HG03439 (cell line): Measurements from ENCODE around the gene CRTAC1.
A peak's percentile ranks its signal among the peaks of the same experiment; 100 is the strongest.

Source experiments
- ATAC-seq: cut with Tn5 transposase; IDR thresholded peaks from one replicate; pipeline ENCODE4 v1.9.1; 2021; ENCODE audit warnings: mild to moderate bottlenecking, moderate library complexity; ENCODE audit not compliant: unreplicated experiment

The CRTAC1 gene

DNA sequence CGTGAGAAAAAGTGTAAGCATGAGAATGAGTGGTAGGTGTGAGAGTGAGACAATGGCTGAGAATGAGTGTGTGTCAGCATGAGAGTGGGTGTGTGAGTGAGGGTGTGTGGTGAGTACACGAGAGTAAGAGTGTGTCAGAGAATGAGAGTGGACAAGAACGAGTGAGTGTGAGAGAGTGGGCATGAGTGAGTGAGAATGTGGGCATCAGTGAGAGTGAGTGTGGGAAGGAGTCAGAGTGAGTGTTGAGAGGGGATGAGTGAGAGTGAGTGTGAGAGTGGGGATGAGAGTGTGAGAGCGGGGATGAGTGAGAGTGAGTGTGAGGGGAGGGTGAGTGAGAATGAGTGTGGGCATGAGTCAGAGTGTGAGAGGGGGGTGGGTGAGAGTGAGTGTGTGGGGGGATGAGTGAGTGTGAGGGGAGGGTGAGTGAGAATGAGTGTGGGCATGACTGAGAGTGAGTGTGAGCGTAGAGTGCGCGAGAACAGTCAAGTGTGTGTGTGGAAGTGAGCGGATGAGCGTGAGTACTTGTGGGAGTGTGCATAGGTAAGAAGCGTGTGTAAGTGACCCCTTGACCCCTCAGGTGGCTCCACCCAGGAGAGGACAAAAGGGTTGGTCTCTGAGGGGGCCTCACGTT lies 105.0 kb downstream of the CRTAC1 start:
- ATAC-seq: no peak

DNA sequence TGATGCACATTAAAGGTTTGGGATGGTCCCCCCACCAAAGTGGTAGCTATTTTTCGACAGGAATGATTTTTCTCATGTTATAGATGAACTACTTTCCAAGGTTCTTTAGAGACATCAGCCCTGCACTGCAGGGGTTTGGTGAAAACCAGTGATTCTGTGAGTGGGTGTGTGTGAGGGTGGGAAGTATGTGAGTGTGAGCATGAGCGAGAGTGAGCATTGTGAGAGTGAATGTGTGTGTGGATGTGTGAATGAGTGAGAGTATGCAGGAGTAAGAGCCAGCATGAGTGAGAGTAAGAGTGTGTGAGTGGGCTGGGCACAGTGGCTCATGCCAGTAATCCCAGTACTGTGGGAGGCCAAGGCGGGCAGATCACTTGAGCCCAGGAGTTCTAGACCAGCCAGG lies 105.7 kb downstream of the CRTAC1 start:
- ATAC-seq: no peak

GRCh38 chr10:97923476-97923875 lies 106.9 kb downstream of the CRTAC1 start:
- no peak for ATAC-seq

GRCh38 chr10:97923057-97923456 lies 107.4 kb downstream of the CRTAC1 start:
- no peak for ATAC-seq

DNA sequence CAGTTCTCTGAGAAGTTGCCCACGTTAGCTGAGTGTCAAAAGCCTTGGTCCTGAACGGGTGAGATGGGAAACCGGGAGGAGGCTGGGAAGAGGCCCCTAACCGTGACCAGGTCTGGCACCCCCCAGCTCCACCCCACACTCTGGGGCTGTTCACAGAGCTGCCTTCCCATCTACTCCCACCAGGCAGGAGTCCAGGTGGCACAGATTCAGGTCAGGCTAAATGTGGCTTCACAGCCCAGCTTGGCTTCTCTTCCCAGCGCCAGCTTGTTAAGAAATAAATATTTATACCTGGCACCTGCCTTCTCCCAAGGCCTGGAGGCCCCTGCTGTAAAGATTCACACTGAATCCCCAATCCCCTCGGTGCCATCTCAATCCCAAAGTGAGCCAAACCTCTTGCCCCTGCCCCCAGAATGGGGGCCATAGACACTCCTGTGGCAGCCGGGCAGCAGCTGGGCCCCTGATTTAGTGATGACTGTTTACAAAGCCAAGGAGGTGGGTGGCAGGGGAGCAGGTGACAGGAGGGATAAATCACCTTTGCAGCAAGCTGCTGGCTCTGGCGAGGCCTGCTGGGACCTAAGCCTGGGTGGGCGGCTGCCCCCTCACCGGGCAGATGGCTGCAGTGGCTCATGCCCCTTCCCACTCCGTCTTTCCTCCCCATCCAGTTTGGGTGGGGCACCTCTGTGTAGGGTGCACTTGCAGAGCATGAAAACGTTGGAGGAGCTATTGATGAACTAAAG lies 108.2 kb downstream of the CRTAC1 start:
- ATAC-seq: no peak

DNA sequence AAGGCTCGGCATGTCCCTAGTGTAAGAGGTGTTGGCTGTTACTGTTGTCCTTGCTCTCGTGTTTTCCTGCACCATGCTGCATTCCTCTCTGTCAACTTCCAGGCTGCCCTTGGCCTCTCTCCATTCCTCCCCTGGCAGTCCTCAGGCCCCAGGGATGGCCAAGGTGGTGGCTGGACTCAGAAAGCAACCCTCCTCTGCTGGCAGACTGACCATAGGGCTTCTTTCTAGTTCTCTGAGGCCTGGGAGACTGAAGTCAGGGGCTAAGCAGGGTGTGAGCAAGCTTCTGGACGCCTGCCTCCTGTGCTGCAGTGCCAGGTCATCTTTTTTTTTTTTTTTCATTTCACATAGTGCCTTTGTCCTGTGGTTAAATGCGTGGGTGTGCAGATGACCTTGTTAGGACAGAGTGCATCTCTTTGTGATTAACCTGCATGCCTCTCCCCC lies 108.8 kb downstream of the CRTAC1 start:
- ATAC-seq: no peak

DNA sequence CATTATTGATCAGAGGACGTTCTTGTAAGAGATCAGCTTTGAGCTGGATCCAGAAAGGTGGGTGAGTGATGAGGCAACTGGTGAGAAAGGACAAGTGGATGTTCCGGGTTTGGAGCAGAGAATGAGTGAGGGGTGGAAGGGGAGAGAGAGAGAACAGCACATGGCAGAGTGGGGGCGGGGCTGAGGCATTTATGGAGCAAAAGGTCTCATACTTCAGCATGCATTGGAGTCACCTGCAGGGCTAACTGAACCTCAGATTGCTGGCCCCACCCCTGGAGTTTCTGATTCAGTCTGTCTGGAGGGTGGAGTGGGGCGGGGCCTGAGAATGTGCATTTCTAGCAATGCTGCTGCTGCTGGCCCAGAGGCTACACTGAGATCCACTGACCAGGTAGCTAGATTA lies 109.6 kb downstream of the CRTAC1 start:
- no peak for ATAC-seq

DNA sequence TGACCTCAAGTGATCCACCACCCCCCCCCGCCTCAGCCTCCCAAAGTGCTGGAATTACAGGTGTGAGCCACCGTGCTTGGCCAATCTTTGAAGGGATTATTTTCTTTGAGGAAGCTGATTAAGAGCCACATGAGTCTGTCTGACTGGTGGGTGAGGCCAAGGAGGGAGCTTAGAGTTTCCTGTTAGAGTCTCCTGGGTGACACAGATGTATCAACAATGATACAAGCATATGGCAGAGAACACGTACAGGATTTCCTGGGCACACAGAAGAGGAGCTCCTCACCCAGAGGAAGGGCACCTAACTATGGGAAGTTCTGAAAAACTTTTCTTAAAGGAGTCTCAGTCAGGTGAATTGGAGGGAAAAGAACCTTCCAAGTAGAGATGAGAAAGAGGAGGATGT lies 111.4 kb downstream of the CRTAC1 start:
- ATAC-seq: no peak

DNA sequence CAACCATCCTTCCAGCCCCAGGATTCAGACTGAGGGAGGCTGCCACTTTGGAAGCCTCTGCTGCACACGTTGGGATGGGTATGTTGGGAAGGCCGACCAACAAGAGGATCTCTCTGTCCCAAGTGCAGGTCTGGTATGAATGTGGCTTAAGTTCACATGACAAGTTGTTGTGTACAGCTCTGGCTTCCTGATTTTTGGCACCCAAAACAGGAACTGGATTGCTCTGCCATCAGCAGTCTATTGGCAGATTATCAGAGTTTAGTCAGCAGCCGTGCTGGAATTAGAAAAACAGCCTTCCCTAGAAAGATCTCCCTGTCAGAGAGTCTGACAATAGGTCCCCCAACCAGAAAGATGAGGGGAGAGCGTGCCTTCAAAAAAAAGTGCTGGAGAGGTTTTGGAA lies 113.8 kb downstream of the CRTAC1 start:
- no peak for ATAC-seq

- ATAC-seq: no peak
Measured at GRCh38 chr10:97915346-97916131, 114.9 kb downstream of the CRTAC1 start.

DNA sequence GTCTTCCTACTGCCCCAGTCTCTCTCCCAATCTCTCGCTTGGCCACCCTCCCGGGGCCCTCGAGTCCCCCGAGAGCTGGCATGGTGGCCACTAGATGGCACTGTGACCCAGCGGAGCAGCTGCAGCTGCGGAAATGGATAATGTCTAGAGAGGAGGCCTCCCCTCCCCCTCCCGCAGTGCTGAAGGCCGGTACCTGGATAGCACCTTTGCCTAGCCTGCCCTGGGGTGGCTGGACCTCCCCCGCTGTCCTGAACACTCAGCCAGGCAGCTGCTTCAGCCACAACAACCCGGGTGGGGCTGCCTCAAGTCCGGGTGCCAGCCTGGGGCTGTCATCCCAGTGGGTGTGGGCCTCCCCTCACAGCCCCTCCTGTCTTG lies 115.6 kb downstream of the CRTAC1 start:
- peak; percentile 66 for ATAC-seq

DNA sequence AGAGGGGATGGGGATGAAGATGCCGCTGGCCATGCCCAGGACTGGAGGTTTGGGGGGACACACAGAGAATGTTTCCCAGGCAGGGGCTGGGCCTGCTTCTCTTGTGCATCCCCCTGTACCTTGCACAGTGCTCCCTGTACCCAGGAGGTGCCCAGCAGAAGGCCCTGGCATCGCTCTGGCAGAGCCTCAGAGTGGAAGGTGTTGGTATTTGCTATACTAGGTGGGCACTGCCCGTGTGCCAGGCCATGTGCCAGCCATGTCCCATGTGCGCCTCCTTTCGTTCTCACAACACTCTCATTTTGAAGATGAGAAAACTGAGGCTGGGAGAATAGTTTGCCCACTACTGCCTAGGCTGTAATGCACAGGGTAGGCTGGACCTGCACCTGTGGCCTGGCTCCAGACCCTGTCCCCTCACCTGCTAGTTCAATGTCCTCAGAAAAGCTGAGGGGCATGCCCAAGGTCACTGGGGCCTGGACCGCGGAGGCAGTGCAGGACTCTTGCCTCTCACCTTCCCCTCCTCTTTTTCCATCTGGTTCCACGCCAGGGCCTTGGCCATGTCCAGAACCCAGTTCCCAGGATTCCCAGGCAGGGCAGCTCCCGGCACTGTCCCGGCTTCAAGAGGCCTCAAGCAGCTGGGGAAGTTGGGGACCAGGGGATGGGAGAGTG lies 116.1 kb downstream of the CRTAC1 start:
- ATAC-seq: peak; percentile 19

GRCh38 chr10:97913614-97914013 lies 116.8 kb downstream of the CRTAC1 start:
- no peak for ATAC-seq

DNA sequence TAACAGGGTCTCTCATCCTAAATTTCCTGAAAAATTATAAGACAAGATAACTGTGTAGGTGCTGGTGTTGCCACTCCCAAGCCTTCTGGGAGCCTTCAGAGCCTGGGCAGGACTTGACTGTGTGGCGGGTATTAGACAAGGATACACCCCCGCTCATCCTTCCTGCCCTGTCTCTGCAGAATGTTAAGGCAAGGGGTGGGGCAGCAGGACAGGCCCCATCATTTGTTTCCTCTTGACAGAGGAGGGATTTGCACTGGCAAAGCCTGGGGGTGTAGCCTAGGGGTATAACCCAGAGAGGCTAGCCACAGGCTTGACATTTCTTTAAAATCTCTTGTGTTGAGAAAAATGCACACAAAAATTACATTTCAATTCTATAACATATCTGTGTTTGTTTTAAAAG lies 117.2 kb downstream of the CRTAC1 start:
- no peak for ATAC-seq

GRCh38 chr10:97911217-97911616 lies 119.2 kb downstream of the CRTAC1 start:
- no peak for ATAC-seq

DNA sequence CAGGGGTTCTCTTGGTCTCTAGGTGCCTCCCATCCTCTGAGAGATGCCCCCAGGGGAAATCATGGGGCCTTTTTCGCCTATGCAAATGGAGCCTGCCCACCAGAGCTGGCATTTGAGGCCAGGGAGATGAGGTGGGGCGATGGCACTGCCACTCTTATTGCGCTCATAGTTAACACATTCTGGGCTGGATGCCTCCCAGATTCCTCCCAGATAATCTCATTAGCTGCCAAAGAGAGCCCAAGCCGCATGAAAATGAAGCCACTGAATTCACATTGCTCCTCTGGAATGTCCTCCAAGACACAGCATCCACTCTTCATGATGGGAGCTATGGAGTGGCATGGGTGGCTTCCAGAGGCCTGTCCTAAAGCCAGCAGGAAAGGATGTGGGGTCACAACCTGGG lies 119.8 kb downstream of the CRTAC1 start:
- no peak for ATAC-seq

GRCh38 chr10:97907830-97908229 lies 122.6 kb downstream of the CRTAC1 start:
- no peak for ATAC-seq

DNA sequence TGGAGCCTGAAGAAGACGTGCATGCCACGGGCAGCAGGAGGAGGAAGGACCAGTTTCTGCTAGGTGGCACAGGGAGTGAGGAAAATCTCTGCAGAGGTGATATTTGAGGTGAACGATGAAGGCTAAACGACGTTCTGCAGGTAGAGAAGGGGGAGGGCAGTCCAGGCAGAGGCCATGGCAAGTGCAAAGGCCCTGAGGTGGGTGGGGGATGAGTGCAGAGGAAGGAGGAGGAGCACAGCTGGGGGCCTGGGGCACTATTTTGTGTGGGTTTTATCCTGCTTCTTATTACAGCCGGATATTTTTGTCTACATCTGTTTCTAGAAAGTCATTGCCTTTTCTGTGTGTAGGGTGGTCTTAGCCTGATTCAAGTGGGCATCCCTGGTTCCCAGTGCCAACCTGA lies 123.2 kb downstream of the CRTAC1 start:
- ATAC-seq: no peak

DNA sequence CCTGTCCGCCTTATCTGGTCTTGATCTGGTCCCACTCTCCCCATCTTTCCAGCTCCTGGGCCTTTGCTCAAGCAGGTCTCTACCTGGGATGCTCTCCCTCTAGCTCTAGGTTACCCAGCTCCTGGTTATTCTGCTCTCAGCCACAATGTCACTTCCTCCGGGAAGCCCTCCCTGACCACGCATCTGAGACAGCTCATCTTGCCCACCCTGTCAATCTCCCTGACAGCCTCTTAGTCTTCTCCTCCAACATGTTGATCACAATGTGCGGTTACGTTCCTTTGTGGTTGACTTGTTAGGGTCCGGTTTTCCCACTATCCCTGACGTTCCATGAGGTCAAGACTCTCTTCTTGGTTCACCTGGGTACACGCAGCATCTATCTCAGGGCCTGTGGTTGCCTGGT lies 125.1 kb downstream of the CRTAC1 start:
- no peak for ATAC-seq

DNA sequence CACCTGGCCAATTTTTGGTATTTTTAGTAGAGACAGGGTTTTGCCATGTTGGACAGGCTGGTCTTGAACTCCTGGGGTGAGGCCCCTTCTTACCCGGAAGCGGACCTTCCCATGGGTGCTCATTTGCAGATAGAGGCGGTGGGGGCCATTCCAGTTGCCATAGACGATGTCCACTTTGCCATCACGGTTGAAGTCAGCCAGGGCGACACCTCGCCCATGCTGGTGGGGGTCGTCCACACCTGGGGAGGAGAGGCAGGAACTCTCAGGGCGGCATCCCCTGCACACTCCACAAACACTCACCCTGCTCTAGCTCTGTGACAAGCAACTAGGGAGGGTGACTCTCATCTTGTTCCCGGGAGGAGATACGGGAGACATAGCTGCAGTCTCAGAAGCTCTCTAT lies 125.8 kb downstream of the CRTAC1 start:
- ATAC-seq: no peak

GRCh38 chr10:97904018-97904381 lies 126.4 kb downstream of the CRTAC1 start:
- ATAC-seq: no peak
